HuH-7 (cell line): ENCODE results near the gene HHAT.

ENCODE experiments used
- DNase-seq: peaks from one replicate; pipeline ENCODE4 v3.0.0; 2011; ENCODE audit warnings: low spot score

The HHAT gene

GRCh38 chr1:210360852-210361477, 32.3 kb downstream of the HHAT start:
- DNase-seq, result peak; percentile 39

GRCh38 chr1:210361665-210362064, 33.0 kb downstream of the HHAT start:
- no peak for DNase-seq

- no peak for DNase-seq
Observed at GRCh38 chr1:210362526-210362925, 33.8 kb downstream of the HHAT start.

GRCh38 chr1:210363119-210363518, 34.4 kb downstream of the HHAT start:
- no peak for DNase-seq

GRCh38 chr1:210364479-210364878, 35.8 kb downstream of the HHAT start:
- no peak for DNase-seq

- no peak for DNase-seq
Observed at GRCh38 chr1:210366767-210367166, 38.1 kb downstream of the HHAT start.

- DNase-seq, result no peak
Observed at GRCh38 chr1:210367566-210367965, 38.9 kb downstream of the HHAT start.

GRCh38 chr1:210369425-210369824, 40.7 kb downstream of the HHAT start:
- no peak for DNase-seq

GRCh38 chr1:210371916-210372315, 43.2 kb downstream of the HHAT start:
- no peak for DNase-seq

- no peak for DNase-seq
Observed at GRCh38 chr1:210372491-210372890, 43.8 kb downstream of the HHAT start.

- DNase-seq, result no peak
Observed at GRCh38 chr1:210372931-210373627, 44.4 kb downstream of the HHAT start.

GRCh38 chr1:210373628-210373877, 44.9 kb downstream of the HHAT start:
- peak; percentile 12 for DNase-seq

- peak; percentile 59 for DNase-seq
Observed at GRCh38 chr1:210373878-210374599, 45.3 kb downstream of the HHAT start.

GRCh38 chr1:210374600-210374953, 45.9 kb downstream of the HHAT start:
- DNase-seq, result no peak

- DNase-seq, result no peak
Observed at GRCh38 chr1:210376836-210377372, 48.2 kb downstream of the HHAT start.

GRCh38 chr1:210377731-210378333, 49.1 kb downstream of the HHAT start:
- DNase-seq, result no peak

GRCh38 chr1:210378736-210379135, 50.0 kb downstream of the HHAT start:
- DNase-seq, result no peak

- DNase-seq, result no peak
Observed at GRCh38 chr1:210381934-210382333, 53.2 kb downstream of the HHAT start.

GRCh38 chr1:210384625-210385024, 55.9 kb downstream of the HHAT start:
- DNase-seq, result no peak

GRCh38 chr1:210385228-210385627, 56.5 kb downstream of the HHAT start:
- peak; percentile 15 for DNase-seq

- no peak for DNase-seq
Observed at GRCh38 chr1:210394281-210394821, 65.6 kb downstream of the HHAT start.

GRCh38 chr1:210396541-210396940, 67.8 kb downstream of the HHAT start:
- DNase-seq, result no peak

GRCh38 chr1:210397252-210397651, 68.5 kb downstream of the HHAT start:
- DNase-seq, result no peak
